ENCODE results near the gene PLEKHG3. TPM values are rescaled to one million over a fixed set of nuclear protein-coding genes. Genes with fewer than 3 reads are reported as not detected.

The PLEKHG3 gene
- total and polyA plus RNA-seq, 4 donors: 8.4 to 21.3 (median 14.6) TPM

GRCh38 chr14:64708148-64709004, 4.2 kb downstream of the PLEKHG3 start:
- H3K9ac ChIP-seq (ENCODE audit: low read depth in 1 of 2, low read length in 2 of 2): peak overlapping the region in 1 of 2 donors; percentile 49
- no peak overlapping the region for H3K4me3 ChIP-seq (ENCODE audit: low read depth in 1 of 3, low read length in 3 of 3)
- no peak for DNase-seq (ENCODE audit: low spot score)
- H3K27ac ChIP-seq (ENCODE audit: low read depth in 1 of 2, low read length in 2 of 2): peak overlapping the region; percentile 90 to 91
- H3K9me3 ChIP-seq (ENCODE audit: control insufficient read depth in 4 of 4, low read length in 3 of 4): peaks cover 0 to under 1% (median 0%) of the 10 kb centered on the region in 4 donors
- TF ChIP-seq JUND (IDR thresholded peaks at IDR 0.05) (no peak), HNF4G (IDR thresholded peaks at IDR 0.05) (no peak), MAX (IDR thresholded peaks at IDR 0.05) (no peak), TAF1 (conservative IDR thresholded peaks at IDR 0.05) (no peak)
- no peaks in the 10 kb centered on the region for H3K36me3 ChIP-seq (ENCODE audit: control insufficient read depth in 4 of 4, insufficient read depth in 3 of 4, low read depth in 1 of 4, low read length in 3 of 4)
- H3K4me1 ChIP-seq (ENCODE audit: control insufficient read depth in 4 of 4, insufficient read depth in 4 of 4, low read length in 3 of 4): peaks cover 27 to 72% (median 66%) of the 10 kb centered on the region in 4 donors
- no peaks in the 10 kb centered on the region for H3K27me3 ChIP-seq (ENCODE audit: control insufficient read depth in 4 of 4, insufficient read depth in 4 of 4, low read length in 3 of 4)
- 48% methylated on average over 18 of the region's 18 CpGs for WGBS

GRCh38 chr14:64709126-64709525, 4.9 kb downstream of the PLEKHG3 start:
- Histone ChIP-seq H3K9ac (ENCODE audit: low read depth in 1 of 2, low read length in 2 of 2) (no peak overlapping the region), H3K27me3 (ENCODE audit: control insufficient read depth in 4 of 4, insufficient read depth in 4 of 4, low read length in 3 of 4) (no peaks in the 10 kb centered on the region), H3K27ac (ENCODE audit: low read depth in 1 of 2, low read length in 2 of 2) (peak overlapping the region; percentile 90 to 91), H3K36me3 (ENCODE audit: control insufficient read depth in 4 of 4, insufficient read depth in 3 of 4, low read depth in 1 of 4, low read length in 3 of 4) (no peaks in the 10 kb centered on the region), H3K4me3 (ENCODE audit: low read depth in 1 of 3, low read length in 3 of 3) (no peak overlapping the region), H3K9me3 (ENCODE audit: control insufficient read depth in 4 of 4, low read length in 3 of 4) (peaks cover 0 to 4% (median 0%) of the 10 kb centered on the region in 4 donors), H3K4me1 (ENCODE audit: control insufficient read depth in 4 of 4, insufficient read depth in 4 of 4, low read length in 3 of 4) (peaks cover 27 to 65% (median 61%) of the 10 kb centered on the region in 4 donors)
- TF ChIP-seq FOXA1 (IDR thresholded peaks at IDR 0.05) (no peak), RAD21 (IDR thresholded peaks at IDR 0.05) (no peak), HNF4A (conservative IDR thresholded peaks at IDR 0.05) (no peak), GABPA (IDR thresholded peaks at IDR 0.05 in 1 of 2, conservative IDR thresholded peaks at IDR 0.05 in 1 of 2) (no peak), ZBTB33 (IDR thresholded peaks at IDR 0.05) (no peak), ATF3 (IDR thresholded peaks at IDR 0.05) (no peak), HNF4G (IDR thresholded peaks at IDR 0.05) (no peak), RXRA (IDR thresholded peaks at IDR 0.05) (no peak), NR2F2 (IDR thresholded peaks at IDR 0.05) (no peak), YY1 (IDR thresholded peaks at IDR 0.05) (no peak), CTCF (IDR thresholded peaks at IDR 0.05; ENCODE audit: low read depth, low read length, missing input control) (no peak), TAF1 (conservative IDR thresholded peaks at IDR 0.05) (no peak), SP1 (IDR thresholded peaks at IDR 0.05) (no peak), MAX (IDR thresholded peaks at IDR 0.05) (no peak)
- 89% methylated on average over 5 of the region's 5 CpGs for WGBS
- DNase-seq (ENCODE audit: low spot score): no peak

Measured in liver (tissue), 9 donors.